Progenitor cell of endocrine pancreas (in vitro differentiated cells): ENCODE results near the gene SMARCA4. TPM values are rescaled to one million over a fixed set of nuclear protein-coding genes. Genes with fewer than 3 reads are reported as not detected.
A peak's percentile ranks its signal among the peaks of the same experiment; 100 is the strongest.

Source experiments
- DNase-seq: peaks from one replicate; pipeline ENCODE4 v3.0.0; 2021; ENCODE audit warnings: low spot score; ENCODE audit not compliant: unreplicated experiment
- H3K27ac Mint-ChIP-seq: 2 replicates; pipeline ENCODE4 v1.8.0; 2021; ENCODE audit warnings: mild to moderate bottlenecking, moderate library complexity, mixed read lengths
- H3K27me3 Mint-ChIP-seq: 2 replicates; pipeline ENCODE4 v1.8.0; 2021; ENCODE audit warnings: mixed read lengths
- H3K36me3 Mint-ChIP-seq: 2 replicates; pipeline ENCODE4 v1.8.0; 2022; ENCODE audit warnings: mixed read lengths; ENCODE audit not compliant: insufficient read depth
- H3K4me1 Mint-ChIP-seq: 2 replicates; pipeline ENCODE4 v1.8.0; 2021; ENCODE audit warnings: low read depth, mixed read lengths
- H3K4me3 Mint-ChIP-seq: 2 replicates; pipeline ENCODE4 v1.8.0; 2021; ENCODE audit warnings: low read depth, mild to moderate bottlenecking, moderate library complexity, mixed read lengths
- H3K9me3 Mint-ChIP-seq: 2 replicates; pipeline ENCODE4 v1.8.0; 2021; ENCODE audit warnings: low read depth, mixed read lengths
- CTCF ChIP-seq: fragments of 200-600 bp; sonication (generic); IDR thresholded peaks from one replicate; pipeline ENCODE4 v1.5.0; 2021; ENCODE audit warnings: antibody characterized with exemption, mild to moderate bottlenecking; ENCODE audit not compliant: unreplicated experiment
- total RNA-seq: library from RNA; stranded (reverse); gene quantifications from 2 replicates; pipeline ENCODE4 v1.2.1, GENCODE V29; 2021

Gene SMARCA4
- total RNA-seq, 1 donor from 2014 or later: 334 TPM

- no peak for DNase-seq
- Mint-ChIP-seq H3K4me3 (no peak overlapping the region), H3K27ac (no peak overlapping the region), H3K4me1 (no peaks in the 10 kb centered on the region), H3K9me3 (no peaks in the 10 kb centered on the region), H3K36me3 (peaks cover 36% of the 10 kb centered on the region), H3K27me3 (no peaks in the 10 kb centered on the region)
- TF ChIP-seq CTCF: no peak
Measured at GRCh38 chr19:11012507-11012906, 51.7 kb downstream of the SMARCA4 start.

GRCh38 chr19:11013771-11014170 is 52.9 kb downstream of the SMARCA4 start:
- peaks cover 37% of the 10 kb centered on the region for H3K36me3 Mint-ChIP-seq
- no peak overlapping the region for H3K27ac Mint-ChIP-seq
- H3K27me3 Mint-ChIP-seq: no peaks in the 10 kb centered on the region
- no peak for TF ChIP-seq CTCF
- DNase-seq: no peak
- H3K4me3 Mint-ChIP-seq: no peak overlapping the region
- H3K4me1 Mint-ChIP-seq: no peaks in the 10 kb centered on the region
- H3K9me3 Mint-ChIP-seq: no peaks in the 10 kb centered on the region

GRCh38 chr19:11014403-11014911 is 53.6 kb downstream of the SMARCA4 start:
- Mint-ChIP-seq H3K4me3 (no peak overlapping the region), H3K4me1 (no peaks in the 10 kb centered on the region), H3K9me3 (no peaks in the 10 kb centered on the region), H3K27me3 (no peaks in the 10 kb centered on the region), H3K27ac (no peak overlapping the region), H3K36me3 (peaks cover 37% of the 10 kb centered on the region)
- TF ChIP-seq CTCF: peak; percentile 30
- no peak for DNase-seq

- H3K36me3 Mint-ChIP-seq: peaks cover 31% of the 10 kb centered on the region
- no peak overlapping the region for H3K4me3 Mint-ChIP-seq
- H3K4me1 Mint-ChIP-seq: no peaks in the 10 kb centered on the region
- no peak overlapping the region for H3K27ac Mint-ChIP-seq
- H3K9me3 Mint-ChIP-seq: no peaks in the 10 kb centered on the region
- H3K27me3 Mint-ChIP-seq: no peaks in the 10 kb centered on the region
- TF ChIP-seq CTCF: no peak
- no peak for DNase-seq
Measured at GRCh38 chr19:11016631-11017030, 55.8 kb downstream of the SMARCA4 start.

GRCh38 chr19:11017275-11018035 is 56.6 kb downstream of the SMARCA4 start:
- no peaks in the 10 kb centered on the region for H3K27me3 Mint-ChIP-seq
- peaks cover 29% of the 10 kb centered on the region for H3K36me3 Mint-ChIP-seq
- DNase-seq: no peak
- no peaks in the 10 kb centered on the region for H3K9me3 Mint-ChIP-seq
- no peak for TF ChIP-seq CTCF
- H3K4me3 Mint-ChIP-seq: no peak overlapping the region
- no peaks in the 10 kb centered on the region for H3K4me1 Mint-ChIP-seq
- H3K27ac Mint-ChIP-seq: no peak overlapping the region
